PC-3 (cell line): ENCODE results near the gene TMEM179B. TPM values are rescaled to one million over a fixed set of nuclear protein-coding genes. Genes with fewer than 3 reads are reported as not detected.
A peak's percentile ranks its signal among the peaks of the same experiment; 100 is the strongest.
"Not testable (repeated sequence)": the region's sequence is repeated elsewhere in the genome, so short reads cannot be mapped to it uniquely, and the experiment has no call there.

Source experiments
- ATAC-seq: fragments of 200-7000 bp; cut with Tn5 transposase; 2 replicates; pipeline ENCODE4 v1.9.1; 2020; ENCODE audit warnings: mild to moderate bottlenecking, moderate library complexity
- Bru-seq: library from RNA; stranded (reverse); fragments of 400-500 nt; gene quantifications from one replicate; lab custom pipeline; 2021; lab: Mats Ljungman, UMichigan
- BruChase-seq, 2 experiments: library from RNA; stranded (reverse); fragments of 400-500 nt; gene quantifications; one replicate each; lab custom pipeline; 2021; lab: Mats Ljungman, UMichigan
- BruUV-seq: library from RNA; stranded (reverse); fragments of 400-500 nt; replicated peaks from 2 replicates; lab custom pipeline; 2021; lab: Mats Ljungman, UMichigan
- CTCF ChIA-PET: fragments of 300-600 bp; sonication (Branson Sonifier 250); formaldehyde crosslinking; loops from one replicate; lab custom pipeline; 2022; ENCODE audit warnings: antibody characterized with exemption; lab: Charles Lee
- POLR2A ChIA-PET: fragments of 300-600 bp; sonication (Branson Sonifier 250); formaldehyde crosslinking; loops from one replicate; lab custom pipeline; 2022; ENCODE audit warnings: antibody characterized with exemption; ENCODE audit not compliant: unreplicated experiment; lab: Charles Lee
- DNase-seq: peaks from one replicate; pipeline ENCODE4 v3.0.0-alpha.2; 2015
- H2AFZ ChIP-seq: fragments of 300-600 bp; sonication (generic); 2 replicates; pipeline ENCODE4 v1.6.0; 2016; ENCODE audit warnings: antibody characterized with exemption, low read length
- H3F3A ChIP-seq: fragments of 300-600 bp; sonication (generic); one replicate; pipeline ENCODE4 v1.6.0; 2017; ENCODE audit warnings: antibody characterized with exemption, low read length, control low read depth, mild to moderate bottlenecking; ENCODE audit not compliant: unreplicated experiment
- H3K27ac ChIP-seq: fragments of 300-600 bp; sonication (generic); 2 replicates; pipeline ENCODE4 v1.5.1; 2016; ENCODE audit warnings: mild to moderate bottlenecking, low read length
- H3K27me3 ChIP-seq: fragments of 300-600 bp; sonication (generic); 2 replicates; pipeline ENCODE4 v1.6.1; 2016; ENCODE audit warnings: low read length, mixed read lengths
- H3K36me3 ChIP-seq: fragments of 300-600 bp; sonication (generic); 2 replicates; pipeline ENCODE4 v1.6.1; 2016; ENCODE audit warnings: low read depth, mixed run types, low read length, mixed read lengths
- H3K4me1 ChIP-seq: fragments of 300-600 bp; sonication (generic); 2 replicates; pipeline ENCODE4 v1.5.1; 2016; ENCODE audit warnings: low read length; ENCODE audit not compliant: insufficient read depth
- H3K4me2 ChIP-seq: fragments of 300-600 bp; sonication (generic); 2 replicates; pipeline ENCODE4 v1.6.0; 2016; ENCODE audit warnings: low read length
- H3K4me3 ChIP-seq: fragments of 300-600 bp; sonication (generic); 2 replicates; pipeline ENCODE4 v1.5.1; 2016; ENCODE audit warnings: mild to moderate bottlenecking, low read length, mixed read lengths
- H3K79me2 ChIP-seq: fragments of 300-600 bp; sonication (generic); 2 replicates; pipeline ENCODE4 v1.6.1; 2017; ENCODE audit warnings: low read length, mixed read lengths
- H3K9ac ChIP-seq: fragments of 300-600 bp; sonication (generic); 2 replicates; pipeline ENCODE4 v1.6.0; 2016; ENCODE audit warnings: mild to moderate bottlenecking, low read length
- H3K9me2 ChIP-seq: fragments of 300-600 bp; sonication (generic); replicated peaks from 2 replicates; pipeline ENCODE4 v1.6.1; 2016; ENCODE audit warnings: mixed run types, low read length, mixed read lengths
- H3K9me3 ChIP-seq: fragments of 300-600 bp; sonication (generic); 2 replicates; pipeline ENCODE4 v1.6.1; 2016; ENCODE audit warnings: low read length, mixed read lengths
- H4K20me1 ChIP-seq: fragments of 300-600 bp; sonication (generic); 2 replicates; pipeline ENCODE4 v1.6.1; 2016; ENCODE audit warnings: low read length, mixed read lengths
- CTCF ChIP-seq: fragments of 300-600 bp; sonication (generic); conservative IDR thresholded peaks from 2 replicates; pipeline ENCODE4 v1.5.1; 2017; ENCODE audit warnings: antibody characterized with exemption, low read depth, mild to moderate bottlenecking, low read length
- EZH2 ChIP-seq: fragments of 300-600 bp; sonication (generic); IDR thresholded peaks from one replicate; pipeline ENCODE4 v1.6.1; 2017; ENCODE audit warnings: antibody characterized with exemption, mild to moderate bottlenecking, low read length; ENCODE audit not compliant: unreplicated experiment
- EZH2phosphoT487 ChIP-seq: fragments of 300-600 bp; sonication (generic); IDR thresholded peaks from 2 replicates; pipeline ENCODE4 v1.6.1; 2018; ENCODE audit warnings: mild to moderate bottlenecking, antibody characterized with exemption, low read length, borderline replicate concordance
- intact Hi-C: fragments of 100-400 bp; cut with micrococcal nuclease; formaldehyde crosslinking; loops from 2 replicates; pipeline ENCODE4 v1.9.0; 2023
- long read RNA-seq: library from polyadenylated mRNA; unstranded; transcript quantifications from one replicate; pipeline ENCODE4 v2.0.0, GENCODE V29; 2021; ENCODE audit not compliant: unreplicated experiment
- total RNA-seq: library from RNA; depleted of rRNA; stranded (reverse); fragments of >200 nt; gene quantifications from 2 replicates; pipeline ENCODE4 v1.2.3, GENCODE V29; 2014; rRNA removed

The TMEM179B gene
- total RNA-seq = 80.2 and 86.7 TPM in 2 replicates
- Bru-seq, nascent RNA = percentile 88 among the genes with signal in this experiment
- percentile 81 among the genes with signal in this experiment for BruChase-seq, experiment 1, labeled RNA remaining after a 6-hour chase
- percentile 80 among the genes with signal in this experiment for BruChase-seq, experiment 2, labeled RNA remaining after a 2-hour chase
- long read RNA-seq, transcript TMEM179B-201 (5 exons, 1,023 nt) = major isoform, 100 of 145 reads
- long read RNA-seq, partial matches to known transcripts = 9 of 145 reads
- long read RNA-seq, other reads (novel, unspliced or antisense) = 36 of 145 reads

- ATAC-seq (peak; percentile 63), DNase-seq (peak; percentile 100)
- Histone ChIP-seq H3K9me2 (no peaks in the 10 kb centered on the region), H3K36me3 (peaks cover 12% of the 10 kb centered on the region; the same call in 1 of the 2 replicates), H3F3A (peaks cover 12% of the 10 kb centered on the region), H3K79me2 (peaks cover 36% of the 10 kb centered on the region), H4K20me1 (no peaks in the 10 kb centered on the region), H3K9me3 (no peaks in the 10 kb centered on the region), H3K4me3 (peak within 1 kb of the TSS; percentile 86), H3K4me1 (peaks cover 28% of the 10 kb centered on the region), H3K27ac (peak within 1 kb of the TSS; percentile 90), H3K4me2 (peak within 1 kb of the TSS; percentile 84), H3K27me3 (no peaks in the 10 kb centered on the region), H3K9ac (peak within 1 kb of the TSS; percentile 91), H2AFZ (peak within 1 kb of the TSS; percentile 71)
- intact Hi-C loops = loop anchor here (1.0 to 2.0 kb wide), 3 partner anchors 44 to 75 kb away; no protein-coding TSS in a partner anchor
- ChIA-PET CTCF (interaction anchor here (0.6 to 1.8 kb wide), 13 partner anchors 13 to 141 kb away, joined by 3 to 13 read pairs (median 5); partner anchors contain the start of genes GANAB, HNRNPUL2, NXF1 and POLR2G), POLR2A (interaction anchor here (0.6 to 1.4 kb wide), 5 partner anchors 16 to 122 kb away, joined by 3 to 16 read pairs (median 4); partner anchors contain the start of genes C11orf98, CSKMT, HNRNPUL2 and STX5)
- TF ChIP-seq EZH2 = no peak
- TF ChIP-seq CTCF = peak; percentile 39; the same call in 1 of the 2 replicates
- no peak for TF ChIP-seq EZH2phosphoT487
- no TSS peak for BruUV-seq
Observed at GRCh38 chr11:62787005-62787759, at the start of gene TMEM179B. TMEM179B (plus strand) TSS chr11:62787402; CDS start chr11:62787432, 30 bp downstream.

GRCh38 chr11:62747475-62748160, 39.6 kb upstream of the TMEM179B start:
- ChIA-PET POLR2A (no interaction called here), CTCF (interaction anchor here (0.6 kb wide), 1 partner anchor 67 kb away, joined by 4 read pairs; no protein-coding TSS in a partner anchor)
- no peak overlapping the region for H3K27ac ChIP-seq
- H3K36me3 ChIP-seq = peaks cover 6% of the 10 kb centered on the region; the same call in 1 of the 2 replicates
- H3K4me2 ChIP-seq = no peak overlapping the region
- no peaks in the 10 kb centered on the region for H3F3A ChIP-seq
- no peak overlapping the region for H3K9ac ChIP-seq
- no peak overlapping the region for H3K4me3 ChIP-seq
- 0 out of 2 replicates have a peak, but pooled peaks have one; percentile 22 for ATAC-seq
- no peak for DNase-seq
- peaks cover 2% of the 10 kb centered on the region; the same call in 1 of the 2 replicates for H3K79me2 ChIP-seq
- no peaks in the 10 kb centered on the region for H3K27me3 ChIP-seq
- no peaks in the 10 kb centered on the region for H4K20me1 ChIP-seq
- no peak overlapping the region for H2AFZ ChIP-seq
- H3K9me2 ChIP-seq = no peaks in the 10 kb centered on the region
- no peak for TF ChIP-seq EZH2phosphoT487
- TF ChIP-seq CTCF = no peak
- no peak for TF ChIP-seq EZH2
- BruUV-seq = no TSS peak
- intact Hi-C loops = no loop called here
- peaks cover under 1% of the 10 kb centered on the region; the same call in 1 of the 2 replicates for H3K4me1 ChIP-seq
- no peaks in the 10 kb centered on the region for H3K9me3 ChIP-seq

- H2AFZ ChIP-seq, H4K20me1 ChIP-seq, H3K4me3 ChIP-seq, ATAC-seq, H3K27me3 ChIP-seq, DNase-seq, POLR2A ChIA-PET, H3K36me3 ChIP-seq, H3K4me2 ChIP-seq, intact Hi-C loops, H3K9me3 ChIP-seq, H3F3A ChIP-seq, H3K27ac ChIP-seq, BruUV-seq, H3K9me2 ChIP-seq, CTCF ChIA-PET, H3K9ac ChIP-seq: not testable (repeated sequence)
- peaks cover 16% of the 10 kb centered on the region for H3K4me1 ChIP-seq
- peaks cover 10% of the 10 kb centered on the region; the same call in 1 of the 2 replicates for H3K79me2 ChIP-seq
Observed at GRCh38 chr11:62749931-62750330, 37.3 kb upstream of the TMEM179B start.
